NCI-H2029 treated with DMSO at 0.1 percent for 48 hours (cell line): ENCODE measurements around the gene AUTS2.

Experiments
- DNase-seq: peaks from one replicate; lab custom pipeline; 2025; lab: John Stamatoyannopoulos, UW

Gene AUTS2

DNA sequence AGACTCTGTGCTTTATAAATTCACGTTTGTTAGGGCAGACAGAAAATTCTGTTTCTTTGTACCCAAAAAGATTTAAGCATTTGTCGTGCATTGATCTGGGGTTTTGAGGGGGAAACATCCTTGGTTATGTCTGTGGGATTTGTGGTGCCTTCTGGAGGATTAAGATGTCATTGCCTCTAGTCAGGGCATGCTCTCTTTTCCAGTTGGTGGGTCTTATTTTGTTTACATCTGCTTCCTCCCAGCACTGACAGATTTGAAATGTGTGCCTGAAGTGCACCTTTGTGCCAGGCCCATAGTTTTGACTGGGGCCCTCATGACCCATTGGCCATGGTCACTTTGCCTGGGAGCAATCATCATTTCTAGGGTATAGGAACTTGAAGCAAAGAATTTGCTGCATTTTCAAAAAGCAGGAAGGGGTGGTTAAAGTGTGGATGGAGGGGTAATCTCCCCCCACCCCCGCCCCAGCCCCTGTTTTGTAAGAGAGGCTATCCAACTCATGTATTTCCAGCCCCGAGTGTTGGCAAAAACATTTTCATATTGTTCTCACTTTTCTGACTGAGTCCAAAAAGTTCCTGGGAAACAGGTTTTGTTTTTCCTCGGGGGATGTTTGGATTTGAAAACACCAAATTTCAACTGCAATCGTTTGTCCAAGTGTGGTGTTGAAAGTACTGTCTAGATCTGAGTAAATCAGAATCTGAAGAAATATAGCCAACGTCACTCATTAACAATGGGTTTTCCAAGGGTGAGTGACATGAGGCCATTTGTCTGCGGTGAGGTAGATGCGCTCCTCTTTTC, 1145.5 kb downstream of the AUTS2 start:
- DNase-seq, result no peak

DNA sequence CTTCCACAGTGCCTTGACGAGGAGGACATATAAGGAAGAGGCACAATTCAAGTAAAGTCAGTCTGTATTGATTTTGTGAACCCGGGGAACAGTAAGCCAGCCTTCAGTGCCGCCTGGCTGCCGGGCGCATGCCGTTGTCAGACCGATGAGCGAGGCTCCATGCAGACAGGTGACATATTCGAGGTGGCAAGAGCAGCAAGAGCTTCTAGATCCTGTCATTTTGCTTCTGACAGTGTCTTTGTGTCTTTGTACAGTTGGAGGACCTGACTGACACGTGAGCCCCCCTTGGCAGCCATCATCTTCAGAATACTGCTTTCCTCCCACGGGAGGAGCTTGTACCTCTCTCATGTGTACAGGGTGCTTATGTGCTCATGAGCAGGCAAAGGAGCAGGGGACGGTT, 1146.2 kb downstream of the AUTS2 start:
- DNase-seq, result no peak

DNA sequence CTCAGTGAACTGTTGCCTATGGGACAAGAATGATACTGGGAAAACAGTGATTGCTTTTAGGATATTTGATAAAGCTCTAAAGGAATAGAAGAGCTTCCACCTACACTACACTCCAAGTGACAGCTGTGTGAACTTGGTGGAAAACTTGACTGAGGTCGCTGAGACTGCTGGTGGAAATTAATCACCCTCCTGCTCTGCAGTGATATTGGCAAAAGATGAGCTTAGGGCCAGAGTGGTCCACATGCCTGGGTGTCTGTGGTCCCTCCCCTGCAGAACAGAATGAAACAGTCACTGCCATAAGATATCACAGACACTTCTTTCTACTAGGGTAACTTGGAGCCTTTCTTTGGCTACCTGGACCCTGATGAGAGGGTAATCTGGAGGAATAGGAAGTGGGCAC, 1151.6 kb downstream of the AUTS2 start:
- DNase-seq, result no peak

DNA sequence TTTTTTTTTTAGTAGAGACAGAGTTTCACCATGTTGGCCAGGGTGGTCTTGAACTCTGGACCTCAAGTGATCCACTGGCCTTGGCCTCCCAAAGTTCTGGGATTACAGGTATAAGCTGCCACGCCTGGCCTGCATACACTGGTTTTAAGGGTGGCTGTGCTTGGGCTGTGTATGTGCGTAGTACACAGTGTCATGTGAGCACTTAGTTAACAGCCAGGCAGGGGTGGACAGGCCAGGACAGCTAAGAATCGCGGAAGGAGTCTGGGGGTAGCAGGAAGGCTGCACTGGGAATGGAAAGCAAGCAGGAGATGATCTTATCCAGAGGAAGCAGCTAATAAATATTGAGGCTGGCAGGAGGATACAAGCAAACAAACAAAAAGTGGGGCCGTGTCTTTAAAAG, 1153.6 kb downstream of the AUTS2 start:
- no peak for DNase-seq

GRCh38 chr7:70752794-70753241, 1154.5 kb downstream of the AUTS2 start:
- no peak for DNase-seq

DNA sequence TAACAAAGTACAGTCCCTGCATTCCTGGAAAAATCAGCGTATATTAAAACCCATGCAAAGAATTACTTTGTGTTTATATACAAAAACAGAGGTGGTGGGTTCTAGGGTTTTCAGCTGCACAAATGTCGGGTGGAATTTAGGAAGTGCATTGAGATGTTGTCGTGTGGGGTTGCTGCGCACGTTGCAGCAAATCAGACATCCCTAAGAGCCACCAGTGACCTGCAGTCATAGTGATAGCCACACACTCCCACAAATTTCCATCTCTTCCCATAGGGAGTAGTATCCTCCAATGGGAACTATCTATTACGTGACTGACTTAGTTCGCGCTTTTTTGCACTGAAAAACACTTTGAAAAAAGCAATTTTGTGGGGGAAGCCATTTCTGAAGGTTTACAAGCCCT, 1158.5 kb downstream of the AUTS2 start:
- no peak for DNase-seq

DNA sequence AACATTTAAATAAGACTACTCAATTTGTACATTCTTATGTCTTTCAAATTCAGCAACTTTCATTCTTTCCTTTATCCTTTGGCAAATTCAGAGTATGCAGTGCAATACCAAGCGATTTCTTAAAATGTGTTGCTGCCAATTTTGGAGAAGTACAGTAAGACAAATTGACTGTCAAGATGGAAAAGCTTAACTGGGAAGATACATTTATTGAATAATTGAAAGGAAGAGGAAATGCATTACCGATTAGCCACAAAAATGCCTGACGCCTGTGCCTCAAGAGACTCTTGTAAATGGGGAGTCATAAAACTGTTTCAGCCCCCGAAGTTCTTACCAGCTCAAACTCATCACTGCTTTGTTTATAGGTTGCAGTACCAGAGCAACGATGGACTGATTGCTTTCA, 1160.4 kb downstream of the AUTS2 start:
- no peak for DNase-seq

GRCh38 chr7:70759674-70760073, 1161.4 kb downstream of the AUTS2 start:
- no peak for DNase-seq

GRCh38 chr7:70761711-70762328, 1163.5 kb downstream of the AUTS2 start:
- DNase-seq, result no peak

GRCh38 chr7:70762696-70763095, 1164.4 kb downstream of the AUTS2 start:
- no peak for DNase-seq

- DNase-seq, result no peak
Measured at GRCh38 chr7:70763961-70764691, 1165.9 kb downstream of the AUTS2 start.

GRCh38 chr7:70764701-70765208, 1166.5 kb downstream of the AUTS2 start:
- no peak for DNase-seq

DNA sequence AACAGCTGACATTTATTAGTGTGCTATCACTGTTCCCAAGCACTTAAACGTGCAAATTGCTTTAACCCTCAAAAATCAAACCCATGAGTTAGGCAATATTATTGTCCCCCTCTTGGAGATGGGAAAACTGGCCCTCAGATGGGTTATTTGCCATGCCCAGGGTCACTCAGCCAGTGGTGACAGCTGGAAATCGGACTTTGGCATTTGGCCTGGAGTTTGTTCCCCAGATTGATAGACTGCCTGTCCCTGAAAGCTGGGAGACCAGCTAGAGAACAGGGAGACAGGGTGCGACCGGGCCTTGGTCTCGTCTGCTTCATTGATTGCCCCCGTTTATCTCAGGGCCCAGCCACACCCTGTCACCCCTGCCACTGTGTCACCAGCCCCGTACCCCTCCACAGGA, 1167.4 kb downstream of the AUTS2 start:
- no peak for DNase-seq

GRCh38 chr7:70766109-70766508, 1167.8 kb downstream of the AUTS2 start:
- DNase-seq, result no peak

GRCh38 chr7:70766694-70767093, 1168.4 kb downstream of the AUTS2 start:
- no peak for DNase-seq

GRCh38 chr7:70770154-70770553, 1171.9 kb downstream of the AUTS2 start:
- no peak for DNase-seq

- DNase-seq, result no peak
Measured at GRCh38 chr7:70771451-70771850, 1173.2 kb downstream of the AUTS2 start.

- DNase-seq, result no peak
Measured at GRCh38 chr7:70772891-70773290, 1174.6 kb downstream of the AUTS2 start.

- DNase-seq, result no peak
Measured at GRCh38 chr7:70773406-70773805, 1175.1 kb downstream of the AUTS2 start.

GRCh38 chr7:70774950-70775527, 1176.8 kb downstream of the AUTS2 start:
- DNase-seq, result no peak

GRCh38 chr7:70775570-70776156, 1177.4 kb downstream of the AUTS2 start:
- DNase-seq, result no peak

- DNase-seq, result no peak
Measured at GRCh38 chr7:70776627-70777101, 1178.4 kb downstream of the AUTS2 start.
